ENCODE results near the gene RNH1.

RNH1 gene

GRCh38 chr11:536841-537621 is 30.0 kb upstream of the RNH1 start, which contains the start of gene LRRC56:
TSS of gene LRRC56 (plus strand) at chr11:537527. CDS start at chr11:540685, 3,158 bp downstream.
- DNase-seq, result peak; percentile 97

- peak; percentile 95 for DNase-seq
Observed at GRCh38 chr11:535519-536454, 28.7 kb upstream of the RNH1 start, which contains the start of gene HRAS. TSS of gene HRAS (minus strand) at chr11:535576.

GRCh38 chr11:535210-535518 is 28.1 kb upstream of the RNH1 start:
- no peak for DNase-seq

- no peak for DNase-seq
Observed at GRCh38 chr11:534396-535209, 27.6 kb upstream of the RNH1 start.

- no peak for DNase-seq
Observed at GRCh38 chr11:533586-534395, 26.7 kb upstream of the RNH1 start.

GRCh38 chr11:532986-533585 is 26.0 kb upstream of the RNH1 start:
- DNase-seq, result no peak

GRCh38 chr11:532527-532985 is 25.5 kb upstream of the RNH1 start:
- no peak for DNase-seq

- DNase-seq, result no peak
Observed at GRCh38 chr11:531919-532526, 25.0 kb upstream of the RNH1 start.

- DNase-seq, result no peak
Observed at GRCh38 chr11:530960-531831, 24.2 kb upstream of the RNH1 start.

- DNase-seq, result no peak
Observed at GRCh38 chr11:529728-530411, 22.8 kb upstream of the RNH1 start.

- no peak for DNase-seq
Observed at GRCh38 chr11:528815-529727, 22.0 kb upstream of the RNH1 start.

GRCh38 chr11:528166-528814 is 21.2 kb upstream of the RNH1 start:
- DNase-seq, result no peak

GRCh38 chr11:526192-526591 is 19.1 kb upstream of the RNH1 start:
- no peak for DNase-seq

- DNase-seq, result no peak
Observed at GRCh38 chr11:521177-521688, 14.2 kb upstream of the RNH1 start.

GRCh38 chr11:520428-521176 is 13.6 kb upstream of the RNH1 start:
- DNase-seq, result no peak

GRCh38 chr11:518463-519202 is 11.6 kb upstream of the RNH1 start:
- peak; percentile 86 for DNase-seq

Measured in CD4-positive, alpha-beta T cell treated with Interleukin-15 for 1 hour (primary cell).